K562 (cell line): ENCODE results near the gene KAZN. TPM values are rescaled to one million over a fixed set of nuclear protein-coding genes. Genes with fewer than 3 reads are reported as not detected.

Source experiments
- ATAC-seq: fragments of 200-7000 bp; cut with Tn5 transposase; 3 replicates; pipeline ENCODE4 v1.9.1; 2020; ENCODE audit warnings: moderate library complexity
- BruUV-seq: library from RNA; stranded (reverse); fragments of 400-500 nt; replicated peaks from 2 replicates; lab custom pipeline; 2021; lab: Mats Ljungman, UMichigan
- CTCF ChIA-PET: fragments of 300-600 bp; formaldehyde crosslinking; extraction: SDS; loops from one replicate; lab custom pipeline; 2021; ENCODE audit warnings: low intra/inter-chr PET ratio; lab: Yijun Ruan, JAX
- POLR2A ChIA-PET: fragments of 300-600, 350-650 bp; sonication (Branson Sonifier 250); formaldehyde crosslinking; extraction: SDS; loops from one replicate; lab custom pipeline; 2021; ENCODE audit warnings: antibody characterized with exemption, inconsistent platforms; lab: Yijun Ruan, JAX
- DNase-seq, 4 experiments: peaks; one replicate each; pipeline versions ENCODE4 v3.0.0 to v3.0.0-alpha.2; 2011 to 2018; ENCODE audit warnings: low spot score in 3 of 4, mixed read lengths in 3 of 4; ENCODE audit errors: extremely low read depth in 1 of 4
- FAIRE-seq: peaks from 2 replicates; lab custom pipeline; 2011; peaks lifted over from hg19 to GRCh38; lab: Jason Lieb, UNC
- H2AFZ ChIP-seq: 2 replicates; pipeline ENCODE4 v1.6.0; 2011; ENCODE audit warnings: low read depth, low read length, control low read depth, inconsistent platforms
- H3K27ac ChIP-seq: fragments of 200-600 bp; 3 replicates; pipeline ENCODE4 v1.8.0; 2011; ENCODE audit warnings: low read depth, mild to moderate bottlenecking, control low read depth, inconsistent platforms, low read length, moderate library complexity, mixed read lengths; ENCODE audit errors: extremely low read depth
- H3K27me3 ChIP-seq, 2 experiments: fragments of 300-600 bp in 1 of 2; 2 replicates in 1 of 2; 3 replicates in 1 of 2; pipeline versions ENCODE4 v1.6.0 to v1.8.0; 2011; ENCODE audit warnings: inconsistent platforms in 2 of 2, low read length in 2 of 2, mild to moderate bottlenecking in 1 of 2, mixed read lengths in 1 of 2, moderate library complexity in 1 of 2; ENCODE audit not compliant: control insufficient read depth in 2 of 2, insufficient read depth in 2 of 2
- H3K36me3 ChIP-seq: fragments of 300-600 bp; 3 replicates; pipeline ENCODE4 v1.8.0; 2011; ENCODE audit warnings: mild to moderate bottlenecking, low read length, inconsistent platforms; ENCODE audit not compliant: control insufficient read depth, insufficient read depth
- H3K4me1 ChIP-seq, 2 experiments: fragments of 200-600 bp in 1 of 2; replicated peaks in 1 of 2; 2 replicates in 1 of 2; 3 replicates in 1 of 2; pipeline versions ENCODE4 v1.5.1 to v1.8.0; 2011; ENCODE audit warnings: inconsistent platforms in 2 of 2, low read length in 2 of 2, mild to moderate bottlenecking in 1 of 2, mixed read lengths in 1 of 2, moderate library complexity in 1 of 2; ENCODE audit not compliant: control insufficient read depth in 2 of 2, insufficient read depth in 2 of 2
- H3K4me2 ChIP-seq: 2 replicates; pipeline ENCODE4 v1.6.1; 2011; ENCODE audit warnings: low read length, control low read depth, inconsistent platforms, mixed read lengths; ENCODE audit not compliant: insufficient read depth
- H3K4me3 ChIP-seq: fragments of 200-600 bp; sonication (generic), shearing (Covaris generic); 2 replicates; pipeline ENCODE4 v1.5.1; 2016; ENCODE audit warnings: control low read depth, inconsistent platforms
- H3K79me2 ChIP-seq: fragments of 200-600 bp; 3 replicates; pipeline ENCODE4 v1.8.0; 2011; ENCODE audit warnings: low read length, inconsistent platforms; ENCODE audit not compliant: control insufficient read depth, insufficient read depth
- H3K9ac ChIP-seq, 2 experiments: 2 replicates each; pipeline versions ENCODE4 v1.6.0 to v1.6.1; 2011; ENCODE audit warnings: low read depth in 2 of 2, low read length in 2 of 2, control low read depth in 1 of 2, inconsistent platforms in 1 of 2, mild to moderate bottlenecking in 1 of 2, mixed read lengths in 1 of 2; ENCODE audit not compliant: insufficient read depth in 1 of 2
- H3K9me1 ChIP-seq: one replicate; pipeline ENCODE4 v1.6.0; 2011; ENCODE audit warnings: inconsistent platforms, mild to moderate bottlenecking, low read length, moderate library complexity; ENCODE audit not compliant: control insufficient read depth, insufficient read depth
- H3K9me3 ChIP-seq: replicated peaks from 2 replicates; pipeline ENCODE4 v1.5.1; 2011; ENCODE audit warnings: low read depth, low read length, inconsistent platforms; ENCODE audit not compliant: control insufficient read depth, insufficient read depth
- H4K20me1 ChIP-seq: replicated peaks from 2 replicates; pipeline ENCODE4 v1.6.1; 2011; ENCODE audit warnings: low read length, inconsistent platforms, mixed read lengths; ENCODE audit not compliant: control insufficient read depth, insufficient read depth
- MAX ChIP-seq: sonication (generic); formaldehyde crosslinking; IDR thresholded peaks from 2 replicates; pipeline ENCODE4 v1.9.0; 2022; ENCODE audit warnings: mild to moderate bottlenecking, missing genetic modification reagents
- WGBS: fragments of 100-300 bp; shearing (Covaris generic); methylation state at CpG from one replicate; pipeline ENCODE4 v1.1.6; 2016; ENCODE audit warnings: low coverage, mixed read lengths; ENCODE audit not compliant: insufficient coverage; ENCODE audit errors: missing lambda C conversion rate; 5-methylcytosine and 5-hydroxymethylcytosine counted together
- in situ Hi-C: fragments of 300-500 bp; cut with MboI; formaldehyde crosslinking; loops from 4 replicates; pipeline ENCODE4 v1.15.0; 2018; ENCODE audit warnings: inconsistent platforms, mixed read lengths
- intact Hi-C: fragments of 100-400 bp; cut with micrococcal nuclease; formaldehyde crosslinking; loops from 2 replicates; pipeline ENCODE4 v1.14.2; 2022
- polyA plus RNA-seq, 8 experiments: library from polyadenylated mRNA; depleted of rRNA in 4 of 8; stranded (reverse) in 5 of 8; unstranded in 3 of 8; fragments of >200 nt; fragmentation: Nextera tagmentation in 2 of 8; fragmentation: Illumina TruSeq in 1 of 8; extraction: Ambion mirVana in 2 of 8; extraction: Trizol in 1 of 8; gene quantifications; 2 replicates each; pipeline versions ENCODE4 v1.2.1 to v1.2.3, GENCODE V29; 2011 to 2014; ENCODE audit warnings: inconsistent platforms in 1 of 8, missing spikeins in 1 of 8
- total RNA-seq, 7 experiments: library from RNA; depleted of rRNA in 6 of 7; stranded (reverse); fragments of >200 nt in 6 of 7; fragmentation: Illumina TruSeq in 2 of 7; extraction: Trizol in 2 of 7; gene quantifications; 2 replicates each; pipeline versions ENCODE4 v1.2.1 to v1.2.3, GENCODE V29; 2011 to 2021; ENCODE audit warnings: low replicate concordance in 1 of 7
- TF ChIP-seq, protein P1 (sequence below): sonication (generic); formaldehyde crosslinking; IDR thresholded peaks from 2 replicates; pipeline ENCODE4 v1.9.0; 2022; ENCODE audit warnings: mild to moderate bottlenecking, missing genetic modification reagents
- TF ChIP-seq, protein P2 (sequence below): fragments of 250-450 bp; sonication (Bioruptor Pico); IDR thresholded peaks from 2 replicates; pipeline ENCODE4 v1.8.0; 2022; ENCODE audit warnings: moderate library complexity, mild to moderate bottlenecking, inconsistent platforms

KAZN gene
- total and polyA plus RNA-seq, 9 of the 15 experiments (the other 6 are each of a cell fraction or from before 2014, with no cell fraction given) = 2.1 to 21.6 (median 5.4) TPM

- FAIRE-seq (no peak), ATAC-seq (no peak), DNase-seq (no peak)
- H3K9me3 ChIP-seq = no peaks in the 10 kb centered on the region
- H3K27me3 ChIP-seq = peaks cover 22 to 61% of the 10 kb centered on the region in 2 experiments
- no peaks in the 10 kb centered on the region for H3K36me3 ChIP-seq
- no peak overlapping the region for H3K4me3 ChIP-seq
- ChIA-PET POLR2A (interaction anchor here (0.6 to 1.0 kb wide), 3 partner anchors 15 to 486 kb away, joined by 3 read pairs; no protein-coding TSS in a partner anchor), CTCF (no interaction called here)
- TF ChIP-seq, protein P1, sequence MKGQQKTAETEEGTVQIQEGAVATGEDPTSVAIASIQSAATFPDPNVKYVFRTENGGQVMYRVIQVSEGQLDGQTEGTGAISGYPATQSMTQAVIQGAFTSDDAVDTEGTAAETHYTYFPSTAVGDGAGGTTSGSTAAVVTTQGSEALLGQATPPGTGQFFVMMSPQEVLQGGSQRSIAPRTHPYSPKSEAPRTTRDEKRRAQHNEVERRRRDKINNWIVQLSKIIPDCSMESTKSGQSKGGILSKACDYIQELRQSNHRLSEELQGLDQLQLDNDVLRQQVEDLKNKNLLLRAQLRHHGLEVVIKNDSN (CRISPR knock-in tag) = peak; percentile 19; the same call in 1 of the 2 replicates
- TF ChIP-seq, protein P2, sequence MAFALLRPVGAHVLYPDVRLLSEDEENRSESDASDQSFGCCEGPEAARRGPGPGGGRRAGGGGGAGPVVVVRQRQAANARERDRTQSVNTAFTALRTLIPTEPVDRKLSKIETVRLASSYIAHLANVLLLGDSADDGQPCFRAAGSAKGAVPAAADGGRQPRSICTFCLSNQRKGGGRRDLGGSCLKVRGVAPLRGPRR (CRISPR knock-in tag) = no peak
- 0 out of 2 replicates have a peak, but pooled peaks have one; percentile 19 for TF ChIP-seq MAX (CRISPR knock-in tag)
- H3K27ac ChIP-seq = no peak overlapping the region
- 0 out of 2 replicates have a peak, but pooled peaks cover 3% of the 10 kb centered on the region for H4K20me1 ChIP-seq
- WGBS = 6% methylated on average over 10 of the region's 10 CpGs
- in situ Hi-C loops = no loop called here
- no peaks in the 10 kb centered on the region for H3K9me1 ChIP-seq
- no peak overlapping the region for H2AFZ ChIP-seq
- no TSS peak for BruUV-seq
- no peak overlapping the region for H3K9ac ChIP-seq
- H3K4me2 ChIP-seq = no peak overlapping the region
- 0 out of 5 replicates have a peak, but pooled peaks cover 0 to 4% of the 10 kb centered on the region in 2 experiments for H3K4me1 ChIP-seq
- H3K79me2 ChIP-seq = no peaks in the 10 kb centered on the region
- intact Hi-C loops = no loop called here
These were observed 32.9 kb downstream of the KAZN start for GRCh38 chr1:14631421-14631820.
